ENCODE data around the gene CDK8.
"Not testable (repeated sequence)": the region's sequence is repeated elsewhere in the genome, so short reads cannot be mapped to it uniquely, and the experiment has no call there.

Gene CDK8

GRCh38 chr13:26236296-26236695 lies 17.6 kb upstream of the CDK8 start:
- no peak for DNase-seq (ENCODE audit: extremely low read depth, insufficient read length)
- TF ChIP-seq CTCF (IDR thresholded peaks at IDR 0.05; ENCODE audit: insufficient read depth, low read length, poor library complexity, severe bottlenecking): no peak
- H3K27me3 ChIP-seq (replicated peaks; ENCODE audit: control insufficient read depth, insufficient read depth, low read length): no peaks in the 10 kb centered on the region
- no peak overlapping the region for H3K4me3 ChIP-seq (replicated peaks; ENCODE audit: low read depth, low read length)
- H3K36me3 ChIP-seq (ENCODE audit: control insufficient read depth, insufficient read depth, low read length): no peaks in the 10 kb centered on the region

GRCh38 chr13:26246154-26246553 lies 7.8 kb upstream of the CDK8 start:
- TF ChIP-seq CTCF (IDR thresholded peaks at IDR 0.05; ENCODE audit: insufficient read depth, low read length, poor library complexity, severe bottlenecking): no peak
- H3K4me3 ChIP-seq (replicated peaks; ENCODE audit: low read depth, low read length): no peak overlapping the region
- no peaks in the 10 kb centered on the region for H3K36me3 ChIP-seq (ENCODE audit: control insufficient read depth, insufficient read depth, low read length)
- no peak for DNase-seq (ENCODE audit: extremely low read depth, insufficient read length)
- no peaks in the 10 kb centered on the region; the same call in 1 of the 2 replicates for H3K27me3 ChIP-seq (replicated peaks; ENCODE audit: control insufficient read depth, insufficient read depth, low read length)

GRCh38 chr13:26247011-26247410 lies 6.9 kb upstream of the CDK8 start:
- no peak for DNase-seq (ENCODE audit: extremely low read depth, insufficient read length)
- no peak overlapping the region for H3K4me3 ChIP-seq (replicated peaks; ENCODE audit: low read depth, low read length)
- no peaks in the 10 kb centered on the region for H3K36me3 ChIP-seq (ENCODE audit: control insufficient read depth, insufficient read depth, low read length)
- no peak for TF ChIP-seq CTCF (IDR thresholded peaks at IDR 0.05; ENCODE audit: insufficient read depth, low read length, poor library complexity, severe bottlenecking)
- H3K27me3 ChIP-seq (replicated peaks; ENCODE audit: control insufficient read depth, insufficient read depth, low read length): no peaks in the 10 kb centered on the region; the same call in 1 of the 2 replicates

- DNase-seq (ENCODE audit: extremely low read depth, insufficient read length): no peak
- Histone ChIP-seq H3K4me3 (replicated peaks; ENCODE audit: low read depth, low read length) (no peak overlapping the region), H3K27me3 (replicated peaks; ENCODE audit: control insufficient read depth, insufficient read depth, low read length) (no peaks in the 10 kb centered on the region; the same call in 1 of the 2 replicates), H3K36me3 (ENCODE audit: control insufficient read depth, insufficient read depth, low read length) (no peaks in the 10 kb centered on the region)
- no peak for TF ChIP-seq CTCF (IDR thresholded peaks at IDR 0.05; ENCODE audit: insufficient read depth, low read length, poor library complexity, severe bottlenecking)
Measured at GRCh38 chr13:26247608-26248007, 6.3 kb upstream of the CDK8 start.

GRCh38 chr13:26249551-26249950 lies 4.4 kb upstream of the CDK8 start:
- H3K36me3 ChIP-seq (ENCODE audit: control insufficient read depth, insufficient read depth, low read length): no peaks in the 10 kb centered on the region
- DNase-seq (ENCODE audit: extremely low read depth, insufficient read length): no peak
- no peak overlapping the region for H3K4me3 ChIP-seq (replicated peaks; ENCODE audit: low read depth, low read length)
- no peak for TF ChIP-seq CTCF (IDR thresholded peaks at IDR 0.05; ENCODE audit: insufficient read depth, low read length, poor library complexity, severe bottlenecking)
- H3K27me3 ChIP-seq (replicated peaks; ENCODE audit: control insufficient read depth, insufficient read depth, low read length): no peaks in the 10 kb centered on the region; the same call in 1 of the 2 replicates

- H3K4me3 ChIP-seq (replicated peaks; ENCODE audit: low read depth, low read length); H3K27me3 ChIP-seq (replicated peaks; ENCODE audit: control insufficient read depth, insufficient read depth, low read length); DNase-seq (ENCODE audit: extremely low read depth, insufficient read length); H3K36me3 ChIP-seq (ENCODE audit: control insufficient read depth, insufficient read depth, low read length): not testable (repeated sequence)
Measured at GRCh38 chr13:26252006-26252405, 1.9 kb upstream of the CDK8 start.

Data from GM06990 (cell line).